Cortex of kidney (tissue), 1 donor: ENCODE results near the gene RIN3.

ENCODE experiments used
- DNase-seq: peaks from one replicate; lab custom pipeline; 2025; lab: John Stamatoyannopoulos, UW

Gene RIN3

GRCh38 chr14:92646952-92647796 lies 133.6 kb downstream of the RIN3 start:
- DNase-seq = no peak

DNA sequence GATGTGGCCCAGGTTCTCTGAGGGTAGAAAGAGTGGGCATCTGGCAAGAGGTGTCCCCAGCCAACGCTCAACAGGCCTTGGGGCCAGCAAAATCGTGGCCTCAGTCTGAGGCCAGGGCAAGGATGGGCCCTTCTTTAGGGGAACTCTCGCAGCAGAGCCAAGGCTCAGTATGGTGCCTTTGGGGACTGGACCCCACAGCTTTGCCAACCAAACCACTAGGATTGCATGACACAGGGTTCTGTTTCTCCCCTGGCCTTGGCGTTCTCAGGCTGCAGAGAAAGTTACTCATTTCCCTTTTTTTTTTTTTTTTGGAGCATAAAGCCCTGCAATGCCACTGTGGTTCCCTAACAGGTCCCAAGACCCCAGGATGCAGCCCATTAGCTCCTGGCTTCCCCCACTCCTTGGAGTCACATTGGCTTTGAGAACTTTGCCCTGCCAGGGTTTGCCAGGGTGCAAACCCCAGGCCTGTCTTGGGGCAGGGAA lies 134.3 kb downstream of the RIN3 start:
- no peak for DNase-seq

DNA sequence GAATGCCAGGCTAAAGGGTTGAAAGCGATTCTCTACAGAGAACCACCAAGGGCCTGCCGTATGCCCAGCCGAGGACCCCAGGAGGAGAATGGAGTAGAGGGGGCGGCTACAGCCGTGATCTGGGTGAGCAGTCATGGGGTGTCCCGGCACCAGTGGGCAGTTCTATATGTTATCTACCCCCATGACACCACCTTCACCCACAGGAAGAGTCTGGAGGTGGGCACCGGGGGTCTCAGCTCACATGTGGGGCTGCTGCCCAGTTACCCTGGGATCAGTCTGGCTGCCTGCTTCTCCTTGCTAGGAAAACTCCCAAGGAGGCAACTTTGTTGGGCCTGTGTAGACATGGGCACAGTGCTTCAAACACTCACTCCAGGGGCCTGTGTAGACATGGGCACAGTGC lies 135.5 kb downstream of the RIN3 start:
- no peak for DNase-seq

DNA sequence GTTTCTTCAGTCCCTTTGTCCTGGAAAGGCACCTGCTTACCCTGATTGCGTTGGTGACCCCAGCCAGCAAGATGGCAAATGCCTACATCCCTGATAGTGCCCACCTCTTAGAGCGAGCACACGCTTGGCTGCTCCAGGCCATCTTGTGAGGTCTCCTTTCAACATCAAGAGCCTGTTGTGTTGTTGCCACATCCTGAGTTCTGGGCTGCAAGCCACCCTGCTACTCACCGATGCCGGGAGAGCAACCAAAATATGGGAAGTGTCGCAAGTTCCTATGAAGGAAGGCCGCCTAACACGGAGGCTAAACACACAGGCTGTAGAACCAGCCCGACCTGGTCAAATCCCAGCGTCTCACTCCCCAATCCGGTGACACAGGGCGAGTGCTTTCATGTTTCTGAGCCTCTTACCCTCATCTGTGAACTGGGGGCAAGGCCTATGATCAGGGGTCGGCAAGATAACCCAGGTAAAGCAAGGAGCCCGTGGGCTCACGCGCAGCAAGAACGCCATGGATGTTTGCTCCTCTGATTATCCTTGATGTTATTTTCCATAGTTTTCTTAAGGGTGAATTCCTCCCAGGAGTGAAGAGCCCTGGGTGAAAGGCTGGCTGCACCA lies 136.5 kb downstream of the RIN3 start:
- DNase-seq = no peak

DNA sequence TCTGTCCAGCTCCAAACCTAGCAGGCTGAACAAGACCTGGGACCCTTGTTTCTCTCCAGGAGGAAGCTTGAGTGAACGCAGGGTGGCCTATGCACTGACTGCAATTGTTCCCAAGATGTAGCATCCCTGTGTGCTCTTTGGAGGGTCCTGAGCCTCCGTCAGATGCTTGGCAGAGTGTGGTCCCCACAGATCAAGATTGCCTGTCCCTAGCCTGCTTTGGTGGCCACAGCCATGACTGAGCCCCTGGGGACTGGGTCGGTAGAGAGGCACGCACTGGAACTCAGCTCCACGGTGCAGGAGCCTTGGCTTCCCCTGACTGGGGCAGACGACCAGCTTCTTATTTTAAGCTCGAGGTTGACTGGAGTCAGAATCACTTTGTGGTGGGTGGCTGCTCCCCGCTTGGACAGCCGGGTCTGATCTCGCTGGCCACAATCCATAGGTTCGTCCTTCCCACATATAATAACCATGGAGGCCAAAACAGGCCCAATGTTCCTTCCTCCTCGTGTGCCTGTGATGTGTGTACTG lies 137.1 kb downstream of the RIN3 start:
- DNase-seq = no peak

- no peak for DNase-seq
Measured at GRCh38 chr14:92651106-92651757, 137.7 kb downstream of the RIN3 start.

DNA sequence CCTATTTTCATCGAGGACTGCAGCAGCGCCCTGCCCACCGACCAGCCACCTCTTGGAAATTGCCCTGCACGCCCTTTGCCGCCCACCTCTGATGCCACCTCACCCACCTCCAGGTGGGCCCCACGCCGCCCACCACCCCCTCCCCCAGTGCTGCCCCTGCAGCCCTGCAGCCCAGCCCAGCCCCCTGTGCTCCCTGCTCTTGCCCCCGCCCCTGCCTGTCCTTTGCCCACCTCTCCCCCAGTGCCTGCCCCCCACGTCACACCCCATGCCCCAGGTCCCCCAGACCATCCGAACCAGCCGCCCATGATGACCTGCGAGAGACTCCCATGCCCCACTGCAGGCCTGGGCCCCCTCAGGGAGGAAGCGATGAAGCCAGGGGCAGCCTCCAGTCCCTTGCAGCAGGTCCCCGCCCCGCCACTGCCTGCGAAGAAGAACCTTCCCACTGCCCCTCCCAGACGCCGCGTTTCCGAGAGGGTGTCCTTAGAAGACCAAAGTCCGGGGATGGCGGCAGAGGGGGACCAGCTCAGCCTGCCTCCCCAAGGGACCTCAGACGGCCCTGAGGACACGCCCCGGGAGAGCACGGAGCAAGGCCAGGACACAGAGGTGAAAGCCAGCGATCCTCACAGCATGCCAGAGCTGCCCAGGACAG lies 138.3 kb downstream of the RIN3 start:
- no peak for DNase-seq

DNA sequence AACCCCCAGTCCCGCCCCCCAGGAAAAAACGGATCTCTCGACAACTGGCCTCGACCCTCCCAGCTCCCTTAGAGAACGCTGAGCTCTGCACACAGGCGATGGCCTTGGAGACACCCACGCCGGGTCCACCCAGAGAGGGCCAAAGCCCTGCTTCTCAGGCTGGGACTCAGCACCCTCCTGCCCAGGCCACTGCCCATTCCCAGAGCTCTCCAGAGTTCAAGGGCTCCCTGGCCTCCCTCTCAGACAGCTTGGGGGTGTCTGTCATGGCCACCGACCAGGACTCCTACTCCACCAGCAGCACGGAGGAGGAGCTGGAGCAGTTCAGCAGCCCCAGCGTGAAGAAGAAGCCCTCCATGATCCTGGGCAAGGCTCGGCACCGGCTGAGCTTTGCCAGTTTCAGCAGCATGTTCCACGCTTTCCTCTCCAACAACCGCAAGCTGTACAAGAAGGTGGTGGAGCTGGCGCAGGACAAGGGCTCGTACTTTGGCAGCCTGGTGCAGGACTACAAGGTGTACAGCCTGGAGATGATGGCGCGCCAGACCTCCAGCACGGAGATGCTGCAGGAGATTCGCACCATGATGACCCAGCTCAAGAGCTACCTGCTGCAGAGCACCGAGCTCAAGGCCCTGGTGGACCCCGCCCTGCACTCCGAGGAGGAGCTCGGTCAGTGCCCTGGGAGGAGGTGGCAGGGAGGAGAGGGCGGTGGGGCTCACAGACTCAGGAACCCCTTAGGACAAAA lies 139.0 kb downstream of the RIN3 start:
- DNase-seq = no peak

- no peak for DNase-seq
Measured at GRCh38 chr14:92653162-92653651, 139.6 kb downstream of the RIN3 start.

DNA sequence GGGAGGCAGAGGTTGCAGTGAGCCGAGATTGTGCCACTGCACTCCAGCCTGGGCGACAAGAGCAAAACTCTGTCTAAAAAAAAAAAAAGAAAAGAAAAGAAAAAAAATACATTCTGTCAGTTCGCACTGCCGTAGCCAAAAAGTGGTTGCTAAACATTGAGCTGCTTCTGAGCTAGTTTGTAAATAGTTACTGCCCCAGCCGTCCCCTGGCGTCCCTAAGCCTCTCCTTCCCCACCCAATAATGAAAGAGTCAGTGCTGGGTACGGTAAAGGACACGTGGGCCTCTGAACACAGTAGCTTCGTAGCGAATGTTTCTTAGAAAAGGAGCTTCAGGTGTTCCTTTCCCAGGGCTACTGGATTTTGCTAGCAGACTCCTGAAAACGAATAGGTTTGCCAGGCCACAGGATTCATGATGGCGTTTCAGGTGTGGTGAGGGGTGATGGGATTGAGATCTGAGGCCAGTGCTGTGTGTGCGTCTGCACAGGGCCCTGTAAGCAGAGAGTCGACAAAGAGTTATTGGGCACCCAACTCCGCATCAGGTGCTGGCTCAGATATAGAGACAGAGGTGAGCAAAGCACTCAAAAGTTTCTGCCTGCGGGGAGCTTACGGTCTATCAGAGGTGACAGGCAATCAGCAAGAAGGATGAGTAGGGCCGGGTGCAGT lies 140.8 kb downstream of the RIN3 start:
- no peak for DNase-seq

DNA sequence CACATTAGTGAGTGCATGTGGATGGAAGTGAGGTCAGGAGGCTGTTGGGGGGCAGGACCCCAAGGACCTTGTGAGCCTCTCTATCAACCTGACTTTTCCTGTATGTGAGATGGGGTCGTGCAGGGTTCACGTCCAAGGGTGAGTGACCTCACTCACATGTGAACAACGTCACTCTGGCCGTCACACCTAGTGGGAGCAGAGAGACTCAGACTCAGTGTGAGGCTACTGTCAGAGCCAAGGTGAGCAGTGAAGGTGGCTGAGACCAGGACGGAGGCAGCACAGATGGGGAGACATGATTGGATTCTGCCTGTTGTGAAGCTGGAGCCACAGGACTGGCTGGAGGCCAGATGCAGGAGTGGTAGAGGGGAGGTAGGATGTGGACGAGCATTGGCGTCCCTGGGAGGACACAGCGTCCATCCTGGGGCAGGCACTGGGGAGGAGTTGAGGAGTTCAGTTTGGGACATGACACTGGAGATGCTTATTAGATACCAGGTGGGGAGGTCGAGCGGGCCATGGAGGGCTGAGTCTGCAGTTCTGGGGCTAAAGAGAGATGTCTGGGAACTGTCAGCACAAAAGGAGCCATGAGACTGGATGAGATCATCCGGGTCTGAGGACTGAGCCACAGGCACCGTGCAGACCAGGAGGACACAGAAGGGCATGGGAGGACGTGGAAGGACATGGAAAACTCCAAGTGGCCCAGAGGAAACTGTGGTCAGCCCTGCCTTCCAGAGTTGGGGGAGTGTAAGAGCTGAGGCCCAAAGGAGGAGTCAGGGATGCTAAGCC lies 142.0 kb downstream of the RIN3 start:
- DNase-seq = no peak

- DNase-seq = no peak
Measured at GRCh38 chr14:92656306-92657081, 142.9 kb downstream of the RIN3 start.

DNA sequence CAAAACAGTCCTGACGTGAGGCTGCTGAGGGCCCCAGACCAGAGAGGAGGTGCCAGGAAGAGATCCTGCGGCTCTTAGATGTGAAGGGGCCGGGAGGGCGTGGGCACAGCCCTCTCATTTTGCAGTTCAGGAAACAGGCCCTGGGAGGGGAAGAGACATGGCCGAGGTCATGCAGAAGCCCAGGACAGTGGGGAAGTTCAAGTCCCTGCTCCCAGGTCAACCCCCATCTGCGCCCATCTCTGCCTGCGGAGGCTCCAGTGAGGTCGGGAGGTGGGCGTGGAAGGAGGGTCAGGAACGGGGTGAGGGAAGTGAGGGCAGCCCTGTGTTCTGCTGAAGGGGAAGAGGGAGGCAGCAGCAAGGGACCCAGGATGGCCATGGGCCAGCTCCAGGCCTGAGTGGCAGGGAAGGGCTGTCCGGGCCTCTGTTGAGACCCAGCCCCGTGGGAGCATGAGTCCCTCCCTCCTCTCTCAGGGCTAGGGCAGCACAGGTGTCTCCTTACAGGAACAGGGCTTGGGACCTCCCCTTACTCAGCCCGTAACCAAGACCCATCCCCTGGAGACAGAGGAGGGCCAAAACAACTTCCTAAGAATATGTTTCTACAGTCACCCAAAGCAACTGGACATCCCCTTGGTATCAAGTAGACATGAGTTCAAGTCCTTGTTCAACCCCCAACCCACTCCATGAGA lies 144.0 kb downstream of the RIN3 start:
- no peak for DNase-seq

GRCh38 chr14:92658160-92658559 lies 144.6 kb downstream of the RIN3 start:
- no peak for DNase-seq

DNA sequence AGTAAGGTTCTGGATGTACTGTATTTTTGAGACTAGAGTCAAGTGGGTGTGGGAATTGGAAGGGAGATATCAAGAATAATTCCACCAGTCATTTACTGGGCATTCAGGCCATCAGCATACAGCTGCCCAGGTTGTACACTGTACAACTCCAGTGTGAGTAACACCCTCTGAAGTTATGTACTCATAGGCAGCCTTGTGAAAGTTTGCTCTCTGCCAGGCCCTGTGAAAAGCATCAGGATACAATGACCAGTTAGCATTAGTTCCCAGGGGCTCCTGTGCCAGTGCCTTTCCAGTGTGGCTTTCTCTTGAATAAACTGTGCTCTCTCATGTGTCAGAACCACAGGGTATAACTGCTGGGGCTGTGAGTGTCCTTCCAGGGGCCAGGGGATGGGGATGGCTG lies 145.1 kb downstream of the RIN3 start:
- DNase-seq = no peak

DNA sequence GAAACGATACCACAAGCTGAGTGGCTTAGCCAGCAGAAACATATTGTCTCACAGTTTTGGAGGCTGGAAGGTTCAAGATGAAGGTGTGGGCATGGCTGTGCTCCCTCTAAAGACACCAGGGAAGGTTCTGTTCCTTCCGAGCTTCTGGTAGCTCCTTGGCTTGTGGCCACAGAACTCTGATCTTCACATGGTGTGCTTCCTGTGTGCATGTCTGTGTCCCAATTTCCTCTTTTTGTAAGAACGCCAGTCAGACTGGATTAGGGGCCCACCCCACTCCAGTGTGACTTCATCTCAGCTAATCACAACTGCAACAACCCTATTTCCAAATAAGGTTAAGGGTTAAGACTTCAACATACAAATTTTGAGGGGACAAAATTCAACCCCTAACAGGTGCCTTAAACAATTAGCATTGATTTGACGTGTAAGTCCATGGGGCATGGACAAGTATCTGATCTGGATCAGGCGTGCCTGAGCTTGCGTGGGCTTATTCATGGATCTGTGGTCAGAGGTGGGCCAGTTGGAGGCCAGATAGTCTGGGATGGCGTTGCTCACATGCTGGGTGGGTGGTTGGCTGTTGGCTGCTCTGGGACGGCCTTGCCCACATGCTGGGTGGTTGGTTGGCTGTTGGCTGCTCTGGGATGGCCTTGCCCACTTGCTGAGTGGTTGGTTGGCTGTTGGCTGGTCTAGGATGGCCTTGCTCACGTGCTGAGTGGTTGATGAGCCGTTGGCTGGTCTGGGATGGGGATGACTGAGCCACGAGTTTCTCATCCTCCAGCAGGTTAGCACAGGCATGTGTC lies 146.4 kb downstream of the RIN3 start:
- DNase-seq = no peak

DNA sequence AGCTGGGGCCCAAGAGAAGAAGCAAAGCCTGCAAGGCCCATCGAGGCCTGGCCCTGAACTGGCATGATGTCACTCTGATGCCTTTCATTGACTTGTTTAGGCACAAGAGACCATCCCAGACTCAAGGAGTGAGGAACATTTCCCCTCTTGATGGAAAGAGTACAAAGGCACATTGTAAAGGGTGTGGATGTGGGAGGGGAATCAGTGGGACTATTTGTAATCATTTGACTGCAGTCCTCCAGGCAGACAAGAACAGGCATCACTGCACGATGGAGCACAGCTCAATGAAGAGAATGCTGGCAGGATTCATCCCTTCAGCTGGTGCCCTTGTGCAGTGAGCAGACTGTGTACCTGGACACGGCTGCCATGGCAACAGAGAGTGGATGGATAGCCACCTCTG lies 147.0 kb downstream of the RIN3 start:
- DNase-seq = no peak

GRCh38 chr14:92663049-92663448 lies 149.5 kb downstream of the RIN3 start:
- no peak for DNase-seq
